Measurements from ENCODE around the gene ATP5MG.
"Not testable (repeated sequence)": the region's sequence is repeated elsewhere in the genome, so short reads cannot be mapped to it uniquely, and the experiment has no call there.

Gene ATP5MG

DNA sequence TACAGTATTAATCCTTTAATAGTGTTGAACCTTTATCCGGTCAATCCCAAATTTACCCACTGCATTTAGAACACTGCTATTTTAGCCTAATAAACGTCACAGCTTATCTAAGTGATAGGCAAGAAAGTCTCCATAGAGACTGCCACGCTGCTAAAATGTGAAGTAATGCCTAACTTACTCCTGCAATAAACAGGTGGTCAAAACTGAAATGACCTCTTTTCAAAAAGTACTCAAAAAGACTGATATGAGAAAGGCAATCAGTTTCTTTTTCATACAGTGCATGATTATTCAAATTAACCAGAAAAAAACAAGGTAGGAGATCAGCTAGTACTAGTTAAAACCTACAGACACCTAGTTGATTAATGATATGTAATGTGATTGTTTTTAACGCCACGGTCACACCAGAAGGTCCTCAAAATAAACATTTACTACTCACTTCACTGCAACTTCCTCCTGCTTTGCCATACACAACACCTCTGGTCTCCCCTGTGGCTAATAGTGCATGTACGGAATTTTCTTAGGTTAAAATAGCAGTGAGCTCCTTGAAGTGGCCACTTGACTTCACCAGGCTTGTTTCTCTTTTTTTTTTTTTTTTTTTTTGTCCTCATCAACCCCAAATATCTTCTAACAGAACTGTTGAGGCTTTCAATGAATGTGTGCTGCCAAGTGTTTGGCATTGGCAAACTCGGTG, 8.8 kb downstream of the ATP5MG start:
- DNase-seq = no peak

DNA sequence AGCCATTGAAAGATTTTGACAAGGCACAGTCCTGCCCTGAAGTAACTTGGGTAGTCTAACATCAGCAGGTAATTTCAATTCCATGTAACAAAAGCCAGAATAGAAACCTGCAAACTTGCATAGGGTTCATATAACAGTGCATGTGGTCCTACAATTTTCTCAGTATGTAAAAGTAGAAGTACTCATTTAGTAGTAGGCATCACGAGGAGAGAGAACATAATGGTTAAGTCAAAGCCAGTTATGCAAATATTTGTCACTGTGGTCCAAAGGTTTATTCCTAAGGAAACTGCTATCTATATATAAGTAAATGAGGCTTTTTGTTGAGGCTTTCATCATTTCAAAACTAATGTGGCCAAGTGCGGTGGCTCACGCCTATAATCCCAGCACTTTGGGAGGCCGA, 10.1 kb downstream of the ATP5MG start:
- DNase-seq = peak; percentile 92 to 94

DNA sequence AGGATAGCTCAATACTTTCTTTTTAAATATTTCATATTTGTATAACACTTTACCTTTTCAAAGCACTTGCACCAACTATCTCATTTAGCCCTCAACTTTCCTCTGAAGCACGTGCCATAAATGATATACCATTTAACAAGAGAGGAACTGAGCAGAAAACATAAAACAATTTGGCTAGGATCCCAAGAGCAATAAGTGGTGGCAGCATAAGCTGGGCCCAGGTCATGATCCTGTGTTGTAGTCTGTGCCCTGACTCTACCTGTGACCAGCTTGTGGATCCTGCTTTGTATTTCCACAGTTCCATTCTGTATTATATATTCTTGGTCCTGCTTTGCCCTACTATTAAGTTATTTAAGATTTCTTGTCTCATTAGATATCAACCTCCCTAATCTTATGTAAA, 11.5 kb downstream of the ATP5MG start:
- DNase-seq = no peak

DNA sequence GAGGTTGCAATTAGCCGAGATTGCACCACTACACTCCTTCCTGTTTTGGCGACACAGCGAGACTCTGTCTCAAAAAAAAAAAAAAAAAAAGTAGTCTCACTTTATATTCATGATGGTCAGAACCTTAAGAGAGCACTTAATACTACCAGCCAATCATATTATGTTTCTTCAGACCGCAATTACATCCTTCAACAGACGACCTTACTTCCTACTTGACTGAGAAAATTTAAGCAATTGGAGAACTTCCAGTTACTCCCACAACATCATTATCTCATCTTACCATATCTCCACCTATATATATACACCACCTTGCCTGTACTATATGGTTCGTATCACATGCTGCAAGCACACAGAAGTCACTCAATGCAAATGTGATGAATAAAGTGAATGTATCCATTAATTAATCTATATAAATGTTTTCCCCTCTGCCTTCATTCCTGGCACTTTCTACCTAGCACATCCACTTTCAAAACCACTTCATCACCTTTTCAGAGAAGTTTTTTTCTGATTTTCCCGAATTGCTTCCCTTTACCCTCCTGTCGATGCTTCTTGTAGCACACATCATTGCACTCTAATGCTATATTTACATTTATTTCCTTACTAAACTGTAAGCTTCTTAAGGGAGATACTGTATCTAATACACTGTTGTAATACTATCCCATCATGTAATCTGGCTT, 13.8 kb downstream of the ATP5MG start:
- DNase-seq = no peak

DNA sequence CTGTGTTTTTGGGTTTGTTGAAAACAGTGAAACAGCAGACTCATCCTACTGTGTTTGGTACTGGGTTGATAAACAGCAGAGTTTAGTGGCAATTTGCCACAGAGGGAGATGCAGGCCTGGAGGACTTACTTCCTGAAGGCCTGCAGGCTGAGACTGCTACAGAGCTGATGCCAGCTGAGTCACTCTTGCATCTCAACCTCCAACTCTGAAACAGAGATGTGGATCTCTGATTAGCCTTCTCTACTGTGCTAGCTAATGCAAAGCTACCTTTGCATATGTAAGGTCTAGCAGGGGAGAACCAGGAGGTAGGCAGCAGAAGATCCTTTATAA, 14.3 kb downstream of the ATP5MG start:
- peak; percentile 92 to 95 for DNase-seq

DNA sequence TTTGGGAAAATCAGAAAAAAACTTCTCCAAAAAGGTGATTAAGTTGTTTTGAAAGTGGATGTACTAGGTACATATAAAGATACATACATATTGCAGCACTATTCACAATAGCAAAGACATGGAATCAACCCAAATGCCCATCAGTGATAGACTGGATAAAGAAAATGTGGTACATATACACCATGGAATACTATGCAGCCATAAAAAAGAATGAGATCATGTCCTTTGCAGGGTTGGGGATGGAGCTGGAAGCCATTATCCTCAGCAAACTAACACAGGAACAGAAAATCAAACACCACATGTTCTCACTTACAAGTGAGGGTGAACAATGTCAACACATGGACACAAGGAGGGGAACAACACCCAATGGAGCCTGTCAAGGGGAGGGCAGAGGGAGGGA, 15.5 kb downstream of the ATP5MG start:
- DNase-seq = not testable (repeated sequence)

DNA sequence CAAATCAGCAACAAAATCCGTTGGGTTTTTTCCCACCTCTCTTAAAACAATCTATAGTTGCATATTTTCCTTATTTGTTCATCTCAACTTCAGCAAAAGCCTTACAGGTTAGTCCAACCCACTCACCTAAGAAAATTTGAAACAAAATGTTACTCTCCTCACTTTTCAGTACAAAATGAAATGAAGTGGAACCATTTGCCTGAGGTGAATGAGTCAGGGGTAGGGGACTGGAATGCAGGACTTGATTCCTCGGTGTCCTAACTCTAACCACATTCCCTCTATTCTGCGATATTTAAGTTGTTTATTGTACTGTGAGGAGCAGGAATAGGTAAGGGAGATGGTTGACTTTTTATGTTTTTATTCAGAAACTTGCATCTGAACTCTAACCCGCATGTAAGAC, 16.4 kb downstream of the ATP5MG start:
- DNase-seq = no peak

DNA sequence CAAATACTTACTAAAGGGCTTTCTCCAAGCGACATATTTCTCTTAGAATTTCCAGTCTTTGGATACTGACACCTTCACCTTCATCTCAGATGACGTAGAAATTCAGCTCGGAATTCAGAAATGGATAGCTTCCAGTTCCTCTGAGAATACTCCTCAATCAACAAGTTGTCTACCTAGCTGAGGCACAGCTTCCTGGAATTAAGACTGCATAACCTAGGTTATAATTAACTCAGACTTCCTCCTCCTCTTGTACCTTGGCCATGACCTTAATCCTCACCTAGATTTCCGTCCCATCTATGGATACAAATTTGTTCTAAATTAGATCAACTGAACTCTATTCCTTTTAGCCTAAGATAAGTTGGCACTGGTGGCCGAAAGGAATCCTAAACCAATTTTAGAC, 17.4 kb downstream of the ATP5MG start:
- no peak for DNase-seq

DNA sequence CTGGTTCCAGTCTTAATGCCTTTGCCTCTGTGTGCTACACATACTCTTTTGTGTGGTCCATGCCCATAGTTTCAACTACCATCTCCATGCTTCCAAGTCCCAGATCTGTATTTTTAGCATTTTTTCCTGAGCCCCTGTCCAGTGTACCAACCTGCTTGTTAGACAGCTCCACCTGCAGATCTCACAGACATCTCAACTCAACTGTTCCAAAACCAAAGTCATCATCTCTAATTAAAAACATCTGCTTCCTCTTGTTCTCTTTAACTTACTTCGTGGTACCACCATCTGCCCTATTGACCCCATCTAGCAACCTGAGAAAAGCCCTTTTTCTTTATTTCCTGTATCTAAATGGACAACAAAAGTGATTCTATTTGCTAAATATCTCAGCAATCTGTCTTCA, 26.3 kb downstream of the ATP5MG start:
- no peak for DNase-seq

DNA sequence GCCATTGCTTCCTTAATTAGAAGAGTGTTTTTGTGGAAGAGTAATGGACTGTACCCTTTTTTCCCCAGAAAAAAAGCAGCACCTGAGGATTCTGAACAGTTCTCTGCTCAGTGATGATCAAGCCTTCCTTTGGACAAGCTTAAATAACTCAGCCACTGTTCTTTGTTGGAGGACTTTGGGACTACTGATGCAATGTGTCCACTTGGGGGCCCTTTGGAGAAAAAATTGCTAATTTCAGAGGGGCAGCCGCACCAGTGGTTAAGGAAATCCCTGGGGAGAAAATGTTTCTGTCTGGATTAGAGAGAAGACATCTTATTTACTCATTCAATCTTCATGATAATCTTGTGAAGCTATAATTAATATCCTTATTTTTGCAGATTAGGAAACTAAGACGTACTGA, 29.6 kb downstream of the ATP5MG start:
- peak in 1 of 2 experiments; percentile 36 for DNase-seq

DNA sequence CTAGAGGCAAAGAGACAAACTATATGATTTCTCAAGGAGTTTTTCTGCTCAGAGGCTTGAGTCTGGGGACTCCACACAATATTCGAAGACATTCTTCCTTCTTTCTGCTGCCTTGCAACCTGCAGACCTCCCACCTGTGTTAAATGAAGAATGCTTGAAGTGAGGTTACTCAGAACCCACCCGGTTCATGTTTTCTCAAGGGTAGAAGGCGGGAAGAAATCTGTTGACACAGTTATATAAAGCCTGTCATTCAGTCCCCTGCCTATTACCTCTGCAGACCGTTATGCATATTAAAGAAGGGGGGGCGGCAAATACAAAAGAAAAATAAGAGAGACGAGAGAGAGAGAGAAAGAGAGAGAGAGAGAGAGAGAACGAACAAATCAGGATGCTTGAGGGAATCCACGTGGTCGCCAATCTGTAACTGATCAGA, 32.7 kb downstream of the ATP5MG start:
- no peak for DNase-seq

DNA sequence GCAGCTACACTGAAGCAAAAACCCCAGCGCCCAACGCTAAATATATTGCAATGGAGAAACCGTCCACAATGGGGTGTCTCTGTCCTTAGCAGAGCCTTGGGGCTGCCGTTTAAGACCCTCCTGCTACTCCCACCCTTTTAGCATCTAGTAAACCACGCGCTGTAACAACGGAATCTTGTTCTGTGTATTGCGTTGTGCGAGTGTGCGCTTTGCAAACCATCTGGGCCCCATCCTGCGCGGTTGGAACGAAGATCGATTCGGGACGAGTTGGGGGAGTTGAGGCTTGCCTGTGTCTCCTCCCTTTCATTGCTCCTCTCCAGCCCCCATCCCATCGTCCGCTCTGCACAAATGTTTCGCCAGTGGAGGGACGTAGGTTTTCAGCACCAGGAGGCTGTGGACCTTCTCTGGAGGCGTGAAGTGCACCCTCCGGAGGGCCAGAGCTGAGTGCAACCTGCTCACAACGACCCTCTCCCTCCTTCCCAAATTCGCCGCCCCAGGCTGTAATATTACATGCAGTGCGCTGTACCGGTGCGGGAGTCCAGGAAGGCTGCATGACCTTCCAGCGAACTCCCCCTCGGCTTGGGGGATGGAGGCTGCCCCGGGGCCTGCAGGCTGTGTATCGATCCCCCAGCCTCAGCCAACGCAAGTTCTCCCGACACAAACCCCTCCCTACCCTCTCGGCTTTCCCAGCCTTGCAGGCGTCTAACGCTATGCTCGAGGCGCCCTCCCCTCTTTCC, 33.3 kb downstream of the ATP5MG start:
- peak; percentile 90 to 93 for DNase-seq

DNA sequence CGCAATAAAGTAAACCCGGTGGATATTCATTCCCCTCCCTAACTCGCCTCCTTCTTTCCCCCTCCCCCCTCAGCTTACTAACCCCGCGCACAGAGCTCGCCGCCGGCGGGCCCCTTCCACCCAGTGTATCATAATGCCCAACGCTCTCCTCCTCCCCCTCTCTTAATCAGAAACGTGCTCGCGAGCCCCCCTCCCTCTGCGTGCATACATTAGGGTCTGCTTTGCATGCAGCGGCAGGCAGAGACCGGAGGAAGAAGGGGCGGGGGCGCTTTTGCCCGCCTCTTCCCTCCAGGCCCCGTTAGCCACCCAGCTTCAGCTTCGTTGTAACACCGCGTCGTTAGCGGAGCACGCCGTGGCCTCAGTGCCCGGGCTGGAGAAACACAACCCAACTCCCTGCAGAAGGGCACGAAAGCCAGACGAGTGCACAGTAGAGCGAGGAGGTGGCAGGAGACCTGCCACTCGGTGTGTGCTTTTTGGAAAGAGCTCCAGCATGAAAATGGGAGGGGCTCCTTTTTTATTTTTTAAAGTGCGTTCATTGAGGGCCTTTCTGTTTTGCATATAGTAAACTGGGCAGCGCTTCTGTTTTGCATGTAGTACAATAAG, 34.0 kb downstream of the ATP5MG start:
- DNase-seq = peak; percentile 100

DNA sequence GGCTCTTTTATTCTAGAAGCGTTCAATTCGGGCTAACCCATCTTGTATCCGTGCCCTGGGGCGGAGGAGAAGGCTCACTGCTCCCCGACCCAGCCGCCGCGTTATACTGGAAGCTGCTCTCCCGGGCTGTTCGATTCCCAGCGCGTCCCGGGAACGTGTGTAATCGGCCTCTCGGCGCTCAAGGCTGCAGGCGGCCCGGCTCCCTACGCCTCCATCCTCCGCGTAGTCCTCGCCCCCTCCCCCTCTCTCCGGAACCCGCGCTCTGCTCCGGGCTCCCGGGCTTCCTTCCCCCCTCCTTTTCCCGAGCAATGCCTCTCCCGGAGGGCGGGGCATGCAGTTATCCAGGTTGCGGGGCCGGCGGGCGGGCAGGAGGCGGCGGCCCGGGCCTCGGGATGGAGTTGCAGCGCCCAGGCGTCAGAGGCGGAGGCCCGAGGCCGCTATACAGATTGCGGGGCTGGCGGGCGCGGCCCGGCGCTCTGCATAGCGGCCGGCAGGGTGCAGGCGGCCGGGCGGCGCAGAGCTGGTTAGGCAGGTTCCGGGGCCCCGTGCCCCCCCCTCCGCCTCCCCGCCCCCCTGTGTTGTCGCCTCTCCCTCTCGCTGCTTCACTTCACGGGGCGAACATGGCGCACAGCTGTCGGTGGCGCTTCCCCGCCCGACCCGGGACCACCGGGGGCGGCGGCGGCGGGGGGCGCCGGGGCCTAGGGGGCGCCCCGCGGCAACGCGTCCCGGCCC, 34.7 kb downstream of the ATP5MG start, which contains the start of gene KMT2A:
Gene KMT2A (plus strand): TSS at position 600 of the 732 bp plus-strand sequence. CDS start 21 bp downstream, at position 621.
- peak; percentile 100 for DNase-seq

DNA sequence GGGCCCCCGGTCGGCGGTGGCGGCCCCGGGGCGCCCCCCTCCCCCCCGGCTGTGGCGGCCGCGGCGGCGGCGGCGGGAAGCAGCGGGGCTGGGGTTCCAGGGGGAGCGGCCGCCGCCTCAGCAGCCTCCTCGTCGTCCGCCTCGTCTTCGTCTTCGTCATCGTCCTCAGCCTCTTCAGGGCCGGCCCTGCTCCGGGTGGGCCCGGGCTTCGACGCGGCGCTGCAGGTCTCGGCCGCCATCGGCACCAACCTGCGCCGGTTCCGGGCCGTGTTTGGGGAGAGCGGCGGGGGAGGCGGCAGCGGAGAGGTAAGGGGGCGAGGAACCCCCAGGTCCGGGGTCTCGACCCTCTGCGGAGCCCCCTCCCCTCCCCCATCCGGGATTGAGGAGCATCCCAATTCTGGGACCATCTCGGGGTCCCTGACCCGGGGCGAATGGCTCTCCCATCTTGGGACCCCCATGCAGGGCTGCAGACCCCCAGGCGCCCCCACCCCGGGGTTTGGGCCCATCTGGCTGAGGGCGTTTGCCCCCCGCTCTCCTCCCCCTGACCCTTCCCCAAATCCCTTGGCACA, 35.3 kb downstream of the ATP5MG start:
- DNase-seq = peak in 1 of 2 experiments; percentile 76

DNA sequence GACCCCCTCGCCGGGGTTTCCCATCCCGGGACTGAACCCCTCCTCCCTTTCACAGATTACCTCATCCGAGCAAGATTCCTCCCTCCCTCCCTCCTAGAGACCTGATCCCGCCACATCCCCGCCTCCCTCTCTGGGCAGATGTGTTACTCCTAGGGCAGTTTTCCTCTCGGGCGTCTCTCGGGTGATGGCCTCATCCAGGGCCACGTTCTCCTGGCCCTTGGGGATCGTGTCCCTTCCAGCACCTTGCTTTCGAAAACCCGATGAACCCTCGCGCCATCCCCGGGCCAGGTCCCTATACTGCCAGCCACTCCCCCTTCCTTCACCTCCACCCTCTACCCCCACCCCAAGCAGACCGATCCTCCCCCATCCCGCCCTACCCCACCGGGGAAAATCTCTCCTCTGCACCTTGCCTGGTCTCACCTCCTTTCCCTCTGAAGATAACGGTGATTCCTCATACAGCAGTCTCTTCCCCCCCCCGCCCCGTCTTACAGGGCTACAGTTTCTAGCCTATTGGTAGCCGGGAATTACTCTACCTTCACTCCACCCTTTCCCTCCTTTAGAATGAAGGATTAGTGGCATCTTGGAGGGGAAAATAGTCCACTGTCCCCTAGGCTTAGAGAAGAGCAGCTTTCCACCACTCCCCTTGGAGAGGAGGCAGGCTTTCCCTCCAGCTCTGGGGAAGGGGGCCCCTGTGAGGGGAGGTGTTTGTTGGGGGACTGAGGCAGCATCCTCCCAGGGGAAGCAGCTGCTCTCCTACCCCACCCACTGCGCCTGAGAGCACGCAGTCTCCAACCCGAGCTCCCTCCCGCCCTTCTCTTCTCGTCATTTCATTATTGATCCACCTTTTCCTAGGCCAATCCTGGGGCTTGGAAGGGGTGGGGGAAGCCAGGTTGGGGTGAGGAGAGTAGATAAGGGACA, 36.1 kb downstream of the ATP5MG start:
- DNase-seq = peak; percentile 53 to 81

DNA sequence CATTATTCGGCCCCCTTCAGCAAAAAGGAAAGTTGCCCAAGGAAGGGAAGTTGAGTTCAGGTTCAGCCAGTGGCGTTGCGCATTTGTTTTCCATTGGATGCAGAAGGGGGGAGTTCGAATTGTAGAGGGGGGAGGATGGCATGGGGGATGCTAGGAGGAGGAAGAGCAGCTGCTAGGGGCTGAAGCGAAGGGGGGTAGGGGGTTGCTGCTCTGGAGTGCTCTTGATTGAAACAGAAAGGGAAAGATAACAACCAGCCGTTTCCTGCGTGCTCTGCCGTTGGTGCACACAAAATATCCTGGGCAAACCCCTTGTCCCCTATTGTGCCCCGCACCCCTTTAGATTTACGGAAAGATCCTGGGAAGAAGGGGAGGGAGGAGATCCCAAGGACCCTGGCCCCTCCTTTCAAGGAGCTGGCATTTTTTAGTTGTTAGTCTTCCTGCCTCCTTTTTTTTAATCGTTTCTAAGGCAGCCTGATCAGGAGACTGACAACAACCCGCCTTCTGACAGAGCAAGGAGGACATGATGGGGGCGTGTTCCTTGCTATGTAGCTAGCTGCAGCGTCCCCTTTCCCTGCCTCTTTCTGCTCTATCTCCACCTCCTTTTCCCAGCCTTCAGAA, 37.0 kb downstream of the ATP5MG start:
- DNase-seq = peak; percentile 67 to 87

DNA sequence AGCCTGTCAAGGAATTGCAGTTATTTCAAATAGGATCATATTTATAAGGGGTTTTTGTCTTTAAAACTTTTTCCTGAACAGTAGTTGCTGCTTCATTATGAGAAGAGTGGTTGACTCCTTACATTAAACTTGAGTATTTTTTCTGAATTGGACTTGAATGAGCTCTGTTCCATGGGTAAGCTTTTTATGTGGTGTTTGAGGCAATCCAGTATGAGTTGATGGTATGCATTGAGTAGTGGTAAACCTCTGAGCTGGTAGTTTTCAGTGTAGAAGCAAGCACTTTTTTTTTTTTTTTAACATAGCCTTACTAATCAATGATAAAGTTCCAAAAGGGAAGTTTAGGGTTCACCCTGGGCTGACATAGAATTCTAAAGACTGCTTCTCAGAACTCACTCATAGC, 38.2 kb downstream of the ATP5MG start:
- no peak for DNase-seq

DNA sequence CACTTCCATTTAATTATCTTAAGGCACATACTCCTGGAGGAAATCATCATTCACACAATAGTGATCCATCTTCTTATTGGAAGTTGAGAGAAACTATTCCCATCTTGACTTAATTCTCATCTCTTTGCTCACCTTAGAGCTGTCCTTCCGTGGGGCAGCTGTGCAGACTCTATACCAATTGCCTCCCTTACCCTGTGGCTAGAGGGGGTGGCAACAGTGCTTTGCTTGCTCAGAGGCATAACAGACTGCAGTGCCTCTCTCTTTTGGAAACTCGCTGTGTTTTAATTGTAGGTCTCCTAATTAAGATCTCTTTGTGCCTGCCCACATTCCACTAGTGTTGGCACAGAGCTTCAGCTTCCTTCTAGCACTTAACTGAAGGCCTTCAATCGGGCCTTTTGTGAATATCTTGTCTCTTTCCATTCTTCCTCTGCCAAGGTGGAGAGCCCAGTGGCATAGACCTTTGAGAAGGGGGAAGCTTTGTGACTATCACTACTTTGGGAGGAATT, 40.4 kb downstream of the ATP5MG start:
- no peak for DNase-seq

DNA sequence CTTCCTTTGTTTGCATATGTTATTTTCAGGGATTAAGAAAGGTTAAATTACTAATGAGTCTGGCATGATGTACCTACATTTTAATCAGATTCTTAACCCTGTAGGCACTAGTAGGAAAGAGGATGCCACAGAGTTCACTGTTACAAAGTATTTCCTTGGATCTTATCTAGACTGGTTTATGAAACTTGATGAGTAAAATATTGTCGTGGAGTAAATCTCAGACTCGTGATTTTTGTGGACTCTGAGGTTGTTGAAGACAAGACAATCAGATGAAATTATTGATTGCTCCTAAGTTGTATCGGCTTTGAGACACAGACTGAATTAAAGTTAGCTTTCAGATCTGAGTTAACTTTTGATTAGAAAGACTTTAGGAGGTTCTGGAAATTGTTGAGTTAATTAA, 40.9 kb downstream of the ATP5MG start:
- no peak for DNase-seq

Data from NCI-H526 (cell line).